ENCODE data around the gene HES2.
"Not testable (repeated sequence)": the region's sequence is repeated elsewhere in the genome, so short reads cannot be mapped to it uniquely, and the experiment has no call there.

HES2 gene

GRCh38 chr1:6378096-6378746 is 41.5 kb downstream of the HES2 start:
- H3K27me3 ChIP-seq (ENCODE audit: control insufficient read depth, insufficient read depth, low read length), result no peaks in the 10 kb centered on the region
- H3K79me2 ChIP-seq, result no peaks in the 10 kb centered on the region
- H3K9ac ChIP-seq, result no peak overlapping the region
- H3K36me3 ChIP-seq (ENCODE audit: control insufficient read depth, insufficient read depth, low read length), result no peaks in the 10 kb centered on the region
- no peak overlapping the region for H3K4me3 ChIP-seq (ENCODE audit: low read depth, low read length)
- no peak overlapping the region for H2AFZ ChIP-seq
- H3K4me2 ChIP-seq (ENCODE audit: low read length), result no peak overlapping the region
- no peaks in the 10 kb centered on the region for H3K9me3 ChIP-seq (ENCODE audit: control insufficient read depth, low read length)
- no peak overlapping the region for H3K27ac ChIP-seq
- no peak for TF ChIP-seq CTCF (IDR thresholded peaks at IDR 0.05)
- no peaks in the 10 kb centered on the region for H3K4me1 ChIP-seq

DNA sequence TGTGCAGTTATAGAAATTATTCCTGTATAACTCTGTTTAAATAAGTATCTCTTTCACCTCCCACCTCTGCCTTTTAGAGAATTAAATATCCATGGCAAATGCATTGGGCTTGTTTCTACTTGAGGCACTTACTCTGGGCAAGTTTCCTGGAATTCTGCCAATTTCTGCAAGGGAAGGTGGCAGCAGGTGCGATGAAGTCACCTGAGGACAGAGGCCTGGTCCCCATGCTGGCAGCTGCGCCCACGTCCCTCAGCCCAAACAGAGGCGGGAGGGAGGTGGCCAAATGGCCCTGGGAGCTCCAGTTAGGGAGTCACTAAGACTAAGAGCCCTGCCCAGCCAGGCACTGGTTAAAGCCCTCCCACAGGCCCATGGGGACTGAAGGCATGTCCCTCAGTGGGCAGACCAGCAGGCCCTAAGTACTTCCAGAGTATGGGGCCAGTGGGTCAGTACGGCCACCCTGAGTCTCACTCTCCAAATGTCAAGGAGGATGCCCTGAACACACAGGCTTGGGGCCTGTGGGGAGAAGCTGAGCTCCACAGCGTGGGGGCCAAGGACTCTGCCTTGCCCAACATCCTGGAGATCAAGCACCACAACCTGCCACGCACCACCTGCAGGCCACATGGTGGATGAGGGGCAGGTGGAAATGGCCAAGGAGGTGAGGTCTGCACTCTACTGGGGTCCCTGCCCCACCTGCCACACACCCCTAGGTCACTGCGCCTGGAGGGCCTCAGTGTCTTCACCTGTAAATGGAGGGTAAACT is 45.6 kb downstream of the HES2 start:
- H3K4me1 ChIP-seq, result no peaks in the 10 kb centered on the region
- H2AFZ ChIP-seq, result no peak overlapping the region
- no peaks in the 10 kb centered on the region for H3K27me3 ChIP-seq (ENCODE audit: control insufficient read depth, insufficient read depth, low read length)
- H3K4me2 ChIP-seq (ENCODE audit: low read length), result no peak overlapping the region
- H3K9me3 ChIP-seq (ENCODE audit: control insufficient read depth, low read length), result no peaks in the 10 kb centered on the region
- H3K27ac ChIP-seq, result no peak overlapping the region
- no peak overlapping the region for H3K4me3 ChIP-seq (ENCODE audit: low read depth, low read length)
- H3K9ac ChIP-seq, result no peak overlapping the region
- no peaks in the 10 kb centered on the region for H3K79me2 ChIP-seq
- no peak for TF ChIP-seq CTCF (IDR thresholded peaks at IDR 0.05)
- H3K36me3 ChIP-seq (ENCODE audit: control insufficient read depth, insufficient read depth, low read length), result no peaks in the 10 kb centered on the region

DNA sequence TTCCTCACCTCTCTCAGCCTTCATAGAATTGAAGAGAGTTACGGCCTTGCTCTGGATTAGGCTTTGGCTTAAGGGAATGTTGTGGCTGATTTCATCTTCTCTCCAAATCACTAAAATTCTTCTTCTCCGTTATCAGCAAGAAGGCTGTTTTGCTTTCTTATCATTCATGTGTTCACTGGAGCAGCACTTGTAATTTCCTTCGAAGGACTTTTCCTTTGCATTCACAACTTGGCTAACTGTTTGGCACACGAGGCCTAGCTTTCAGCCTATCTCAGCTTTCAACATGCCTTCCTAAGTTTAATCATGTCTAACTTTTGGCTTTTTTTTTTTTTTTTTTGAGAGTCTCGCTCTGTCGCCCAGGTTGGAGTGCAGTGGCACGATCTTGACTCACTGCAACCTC is 47.5 kb downstream of the HES2 start:
- not testable (repeated sequence) for H3K36me3 ChIP-seq (ENCODE audit: control insufficient read depth, insufficient read depth, low read length); H3K9me3 ChIP-seq (ENCODE audit: control insufficient read depth, low read length); H3K27ac ChIP-seq; H3K4me1 ChIP-seq; H3K4me3 ChIP-seq (ENCODE audit: low read depth, low read length); H3K79me2 ChIP-seq; H3K9ac ChIP-seq; H3K27me3 ChIP-seq (ENCODE audit: control insufficient read depth, insufficient read depth, low read length)
- H2AFZ ChIP-seq, result peak overlapping the region; percentile 58
- peak overlapping the region; percentile 6 for H3K4me2 ChIP-seq (ENCODE audit: low read length)

DNA sequence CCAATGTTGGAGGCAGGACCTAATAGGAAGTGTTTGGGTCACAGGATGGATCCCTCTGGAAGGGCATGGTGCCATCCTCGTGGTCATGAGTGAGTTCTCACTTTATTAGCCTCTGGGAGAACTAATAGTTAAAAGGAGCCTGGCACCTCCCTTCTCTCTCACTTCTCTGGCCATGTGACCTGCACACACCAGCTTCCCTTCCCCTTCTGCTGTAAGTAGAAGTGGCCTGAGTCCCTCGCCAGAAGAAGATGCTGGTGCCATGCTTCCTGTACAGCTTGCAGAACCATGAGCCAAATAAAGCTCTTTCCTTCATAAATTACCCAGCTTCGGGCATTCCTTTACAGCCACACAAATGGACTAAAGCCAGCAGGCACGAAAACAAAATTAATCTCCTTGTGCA is 49.7 kb downstream of the HES2 start:
- H3K4me1 ChIP-seq, result no peaks in the 10 kb centered on the region
- no peak overlapping the region for H3K4me2 ChIP-seq (ENCODE audit: low read length)
- H3K9me3 ChIP-seq (ENCODE audit: control insufficient read depth, low read length), result no peaks in the 10 kb centered on the region
- no peak overlapping the region for H3K9ac ChIP-seq
- no peak overlapping the region for H2AFZ ChIP-seq
- H3K27ac ChIP-seq, result no peak overlapping the region
- no peaks in the 10 kb centered on the region for H3K27me3 ChIP-seq (ENCODE audit: control insufficient read depth, insufficient read depth, low read length)
- H3K79me2 ChIP-seq, result no peaks in the 10 kb centered on the region
- no peak overlapping the region for H3K4me3 ChIP-seq (ENCODE audit: low read depth, low read length)
- H3K36me3 ChIP-seq (ENCODE audit: control insufficient read depth, insufficient read depth, low read length), result no peaks in the 10 kb centered on the region
- no peak for TF ChIP-seq CTCF (IDR thresholded peaks at IDR 0.05)

DNA sequence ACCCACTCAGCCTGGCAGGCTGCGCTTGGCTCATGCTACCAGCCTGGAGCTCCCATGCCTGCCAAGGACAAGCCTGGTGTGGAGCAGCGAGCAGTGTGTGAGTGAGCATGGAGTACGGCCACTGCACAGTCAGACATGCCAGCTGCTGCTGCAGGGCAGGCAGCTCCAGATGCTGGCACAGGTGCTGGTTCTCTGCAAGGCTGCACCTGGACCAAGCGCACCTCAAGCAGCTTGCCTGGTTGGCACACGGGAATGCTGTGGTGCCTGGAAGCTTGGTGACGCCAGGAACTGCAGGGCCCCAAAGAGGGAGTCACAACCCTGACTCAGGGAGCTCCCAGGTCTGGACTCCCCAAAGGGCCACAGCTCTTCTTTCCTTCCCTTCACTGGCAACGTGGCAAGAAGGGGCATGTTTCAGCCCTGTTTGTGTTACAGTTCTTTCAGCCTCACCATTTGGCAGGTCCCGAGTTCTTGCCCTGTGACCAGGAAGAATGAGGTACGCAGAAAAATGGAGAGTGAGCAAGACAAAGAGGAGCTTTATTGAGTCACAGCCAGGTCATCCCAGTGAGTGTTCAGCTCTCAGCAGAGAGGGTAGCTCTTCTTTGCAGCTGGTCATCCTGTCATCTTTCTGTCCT is 52.2 kb downstream of the HES2 start:
- Histone ChIP-seq H3K36me3 (ENCODE audit: control insufficient read depth, insufficient read depth, low read length) (no peaks in the 10 kb centered on the region), H3K4me1 (no peaks in the 10 kb centered on the region), H3K4me3 (ENCODE audit: low read depth, low read length) (no peak overlapping the region), H3K27ac (no peak overlapping the region), H3K79me2 (no peaks in the 10 kb centered on the region), H2AFZ (no peak overlapping the region), H3K9ac (no peak overlapping the region), H3K27me3 (ENCODE audit: control insufficient read depth, insufficient read depth, low read length) (no peaks in the 10 kb centered on the region), H3K4me2 (ENCODE audit: low read length) (no peak overlapping the region), H3K9me3 (ENCODE audit: control insufficient read depth, low read length) (no peaks in the 10 kb centered on the region)
- TF ChIP-seq CTCF (IDR thresholded peaks at IDR 0.05), result no peak
